Activated CD4-positive, alpha-beta T cell treated with anti-CD3 and anti-CD28 coated beads, Interleukin-2, Interleukin-4, amounts not matched to agents 100 ng/mL and 50 ng/mL, durations not matched to agents 16 hours and 8 hours (primary cell): ENCODE measurements around the gene LRRC26.
A peak's percentile ranks its signal among the peaks of the same experiment; 100 is the strongest.

ENCODE experiments used
- DNase-seq: peaks from one replicate; pipeline ENCODE4 v3.0.0-alpha.2; 2020; ENCODE audit warnings: low spot score

The LRRC26 gene, protein sequence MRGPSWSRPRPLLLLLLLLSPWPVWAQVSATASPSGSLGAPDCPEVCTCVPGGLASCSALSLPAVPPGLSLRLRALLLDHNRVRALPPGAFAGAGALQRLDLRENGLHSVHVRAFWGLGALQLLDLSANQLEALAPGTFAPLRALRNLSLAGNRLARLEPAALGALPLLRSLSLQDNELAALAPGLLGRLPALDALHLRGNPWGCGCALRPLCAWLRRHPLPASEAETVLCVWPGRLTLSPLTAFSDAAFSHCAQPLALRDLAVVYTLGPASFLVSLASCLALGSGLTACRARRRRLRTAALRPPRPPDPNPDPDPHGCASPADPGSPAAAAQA

DNA sequence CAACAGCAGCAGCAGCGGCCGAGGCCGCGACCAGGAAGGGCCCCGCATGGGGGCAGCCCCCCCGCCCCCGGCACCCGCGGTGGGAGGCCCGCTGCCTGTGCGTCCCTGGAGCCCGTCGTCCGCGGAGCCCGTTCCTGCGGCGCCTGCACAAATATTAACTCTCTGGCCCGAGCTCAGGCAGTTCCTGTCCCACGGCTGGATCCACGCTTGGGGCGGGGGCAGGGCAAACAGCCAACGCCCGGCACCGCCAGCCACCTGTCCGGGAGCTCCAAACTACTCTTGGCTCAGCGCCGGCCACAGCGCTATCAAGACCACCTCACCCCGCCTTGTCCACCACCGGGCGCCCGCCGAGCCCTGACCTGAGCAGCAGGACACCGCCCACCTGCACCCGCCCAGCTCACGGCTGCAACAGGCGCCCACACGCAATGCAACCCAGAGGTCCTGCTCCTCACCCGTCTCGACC is at the start of gene LRRC26:
TSS of gene LRRC26 (minus strand) at position 156 of the 463 bp plus-strand sequence. CDS start at position 48, 108 bp downstream.
- no peak for DNase-seq

DNA sequence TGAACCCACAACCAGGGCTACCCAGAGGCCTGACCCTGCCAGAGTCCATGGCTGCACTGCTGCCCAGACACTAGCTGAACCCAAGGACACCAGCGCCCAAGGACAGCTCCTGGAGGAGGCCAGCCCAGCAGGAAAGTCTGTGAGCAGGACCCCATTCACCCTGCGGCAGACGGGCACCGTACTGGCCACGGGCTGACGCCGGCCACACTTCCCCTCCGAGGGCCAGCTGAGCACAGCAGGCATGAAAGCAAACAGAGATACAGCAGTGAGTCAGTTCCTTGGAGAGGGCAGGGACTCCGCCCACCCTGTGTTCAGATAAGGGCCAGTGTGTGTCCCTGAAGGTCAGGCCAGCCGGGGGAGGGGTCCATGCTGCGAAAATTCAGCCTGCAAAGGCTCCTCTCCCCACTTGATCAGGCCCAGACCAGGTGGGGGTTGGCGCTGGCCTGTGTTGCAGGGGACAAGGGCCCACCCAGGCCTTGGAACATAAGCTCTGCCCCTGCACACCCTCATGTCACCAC is 49.0 kb upstream of the LRRC26 start:
- no peak for DNase-seq

- no peak for DNase-seq
Observed at GRCh38 chr9:137218212-137218753, 48.4 kb upstream of the LRRC26 start.

DNA sequence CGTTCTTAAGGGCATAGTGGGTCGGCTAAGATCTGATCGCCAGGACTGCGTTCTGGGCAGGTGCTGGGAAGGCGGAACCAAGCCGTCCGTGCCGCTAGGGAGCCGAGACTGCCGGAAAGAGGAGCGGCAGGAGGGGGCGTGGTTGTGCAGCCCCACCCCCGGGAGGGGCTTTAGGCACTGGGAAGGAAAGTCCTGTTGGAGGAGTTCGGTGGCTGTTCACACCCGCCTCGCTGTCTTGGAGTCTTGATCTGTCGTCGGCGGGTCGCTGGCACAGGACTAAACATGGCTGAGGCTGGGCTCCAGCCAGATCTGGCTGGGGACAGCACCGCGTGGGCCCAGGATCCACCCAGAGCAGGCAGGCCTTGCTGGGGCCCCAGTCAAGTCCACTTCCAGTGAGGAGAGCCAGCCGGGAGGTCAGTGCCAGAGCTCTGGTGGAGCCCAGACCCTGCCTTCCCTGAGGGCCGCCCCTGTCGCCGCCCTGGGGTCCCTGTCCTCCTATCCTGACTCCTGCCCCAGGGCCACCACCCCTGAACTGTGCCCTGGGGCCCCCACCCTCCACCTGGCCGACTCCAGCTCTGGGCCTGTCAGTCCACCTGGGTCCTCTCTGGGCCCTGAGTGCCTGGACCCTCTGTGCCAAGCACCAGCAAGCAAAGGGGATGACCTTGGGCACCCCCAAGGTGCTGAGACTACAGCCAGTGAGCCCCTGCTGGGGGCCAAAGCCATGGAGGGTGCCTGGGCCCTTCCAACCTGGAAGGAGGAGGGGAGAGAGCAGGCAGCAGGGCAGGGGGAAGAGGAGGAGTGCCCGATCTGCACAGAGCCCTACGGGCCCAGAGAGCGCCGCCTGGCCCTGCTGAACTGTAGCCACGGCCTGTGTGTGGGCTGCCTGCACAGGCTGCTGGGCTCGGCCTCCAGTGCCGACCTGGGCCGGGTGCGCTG is 47.7 kb upstream of the LRRC26 start:
- DNase-seq = no peak

GRCh38 chr9:137216188-137216965 is 46.5 kb upstream of the LRRC26 start:
- DNase-seq = no peak

DNA sequence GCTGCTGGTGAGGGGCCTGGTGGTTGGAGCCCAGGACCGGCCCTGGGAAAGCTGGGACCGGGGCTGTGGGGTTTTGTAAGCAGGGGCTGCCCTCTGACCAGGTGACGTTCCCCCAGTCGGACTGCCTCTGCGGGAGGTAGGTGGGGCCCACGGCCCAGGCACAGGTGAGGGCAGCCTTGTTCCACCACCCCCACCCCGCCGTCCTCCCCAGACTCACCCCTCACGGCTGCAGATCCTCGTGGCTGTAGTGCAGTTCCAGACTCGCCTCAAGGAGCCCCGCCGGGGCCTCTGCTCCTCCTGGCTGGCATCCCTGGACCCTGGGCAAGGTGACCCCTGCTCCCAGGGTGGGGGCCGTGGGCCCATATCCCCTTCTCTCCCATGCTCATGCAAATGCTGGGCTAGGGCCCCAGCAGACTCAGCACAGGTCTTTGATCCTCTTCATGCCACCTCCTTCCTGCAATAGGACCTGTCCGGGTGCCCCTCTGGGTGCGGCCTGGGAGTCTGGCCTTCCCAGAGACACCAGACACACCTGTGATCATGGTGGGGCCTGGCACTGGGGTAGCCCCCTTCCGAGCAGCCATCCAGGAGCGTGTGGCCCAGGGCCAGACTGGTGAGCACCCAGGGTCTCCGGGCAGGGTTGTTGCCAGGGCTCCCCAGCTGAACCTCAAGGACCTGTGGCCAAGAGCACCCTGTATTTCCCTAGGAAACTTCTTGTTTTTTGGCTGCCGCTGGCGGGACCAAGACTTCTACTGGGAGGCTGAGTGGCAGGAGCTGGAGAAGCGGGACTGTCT is 45.5 kb upstream of the LRRC26 start:
- DNase-seq = no peak

DNA sequence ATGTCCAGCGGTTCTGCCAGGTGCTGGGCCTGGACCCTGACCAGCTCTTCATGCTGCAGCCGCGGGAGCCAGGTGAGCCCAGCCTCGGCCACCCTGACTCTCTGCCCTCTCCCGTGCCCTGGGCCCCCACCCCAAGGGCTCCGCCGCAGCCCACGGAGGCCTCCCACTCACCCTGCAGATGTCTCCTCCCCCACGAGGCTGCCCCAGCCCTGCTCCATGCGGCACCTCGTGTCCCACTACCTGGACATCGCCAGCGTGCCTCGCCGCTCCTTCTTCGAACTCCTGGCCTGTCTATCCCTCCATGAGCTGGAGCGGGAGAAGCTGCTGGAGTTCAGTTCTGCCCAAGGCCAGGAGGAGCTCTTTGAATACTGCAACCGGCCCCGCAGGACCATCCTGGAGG is 44.8 kb upstream of the LRRC26 start:
- DNase-seq = no peak

DNA sequence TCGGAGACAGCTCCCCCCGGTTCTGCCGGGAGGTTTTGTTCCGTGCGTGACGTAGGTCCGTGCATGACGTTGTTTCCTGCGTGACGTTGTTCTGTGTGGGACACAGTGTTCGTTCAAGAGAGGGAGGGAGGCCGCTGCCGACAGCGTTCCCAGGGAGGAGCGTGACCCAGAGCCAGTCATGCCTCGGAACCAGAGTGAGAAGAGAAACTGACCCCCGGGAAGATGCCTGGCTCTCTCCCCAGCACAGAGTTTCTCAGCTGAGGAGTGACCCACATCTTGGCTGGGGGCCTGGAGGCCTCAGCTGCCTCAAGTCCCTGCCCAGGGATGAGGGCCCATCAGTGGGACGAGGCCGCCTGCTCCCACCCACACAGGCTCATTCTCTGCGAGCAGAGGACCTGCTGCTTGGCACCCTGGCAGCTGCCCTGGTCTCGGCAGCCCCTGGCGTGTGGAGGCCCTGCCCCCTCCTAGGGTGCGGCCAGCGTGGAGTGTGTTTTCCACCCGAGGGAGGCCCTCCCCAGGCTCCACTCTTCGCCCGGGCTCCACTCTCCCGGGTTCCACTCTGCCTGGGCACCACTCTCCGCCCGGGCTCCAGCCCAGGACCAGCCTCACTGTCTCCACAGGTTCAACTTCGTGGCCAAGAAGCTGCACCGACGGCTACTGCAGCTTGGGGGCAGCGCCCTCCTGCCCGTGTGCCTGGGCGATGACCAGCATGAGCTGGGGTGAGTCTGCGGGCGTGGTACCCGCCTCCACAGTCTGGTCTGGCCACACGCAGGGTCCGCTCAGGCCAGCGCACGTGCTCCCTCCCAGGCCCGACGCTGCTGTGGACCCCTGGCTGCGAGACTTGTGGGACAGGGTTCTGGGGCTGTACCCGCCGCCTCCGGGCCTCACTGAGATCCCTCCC is 43.6 kb upstream of the LRRC26 start:
- no peak for DNase-seq

DNA sequence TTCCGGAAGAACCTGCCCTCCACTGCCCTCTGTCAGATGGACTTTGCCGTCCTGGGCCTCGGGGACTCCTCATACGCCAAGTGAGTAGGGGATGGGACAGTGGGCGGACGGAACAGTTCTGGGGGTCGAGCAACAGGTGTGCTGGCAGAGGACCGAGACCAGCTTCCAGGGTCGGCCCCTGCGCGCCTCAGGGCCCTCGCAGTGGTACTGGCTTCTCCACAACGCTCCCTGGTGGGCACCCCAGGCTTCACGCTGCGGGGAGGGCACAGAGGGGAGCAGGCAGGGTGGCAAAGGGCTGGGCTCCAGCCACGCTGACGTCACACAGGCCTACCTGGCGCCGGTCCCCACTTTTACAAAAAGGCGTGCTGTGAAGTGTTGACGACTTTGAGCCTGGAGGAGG is 42.7 kb upstream of the LRRC26 start:
- DNase-seq = no peak

DNA sequence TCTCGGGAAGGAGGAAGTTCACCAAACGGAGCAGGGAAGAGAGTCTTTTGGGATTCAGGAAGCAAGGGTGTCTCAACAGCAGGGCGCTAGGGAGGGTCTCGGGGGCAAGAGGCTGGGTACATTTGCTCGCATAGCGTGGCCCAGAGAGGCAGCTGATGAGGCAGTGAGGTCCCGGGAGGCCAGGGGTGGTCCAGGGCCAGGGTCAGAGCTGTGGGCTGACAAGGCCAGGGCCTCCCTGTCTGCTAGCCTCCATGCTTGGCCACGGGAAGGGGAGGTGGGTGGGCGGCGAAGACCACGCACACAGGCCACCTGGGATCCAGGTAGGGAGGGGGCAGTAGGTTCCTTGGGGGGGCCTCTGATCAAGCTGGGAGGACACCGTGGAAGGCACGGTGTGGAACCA is 41.7 kb upstream of the LRRC26 start:
- DNase-seq = no peak

DNA sequence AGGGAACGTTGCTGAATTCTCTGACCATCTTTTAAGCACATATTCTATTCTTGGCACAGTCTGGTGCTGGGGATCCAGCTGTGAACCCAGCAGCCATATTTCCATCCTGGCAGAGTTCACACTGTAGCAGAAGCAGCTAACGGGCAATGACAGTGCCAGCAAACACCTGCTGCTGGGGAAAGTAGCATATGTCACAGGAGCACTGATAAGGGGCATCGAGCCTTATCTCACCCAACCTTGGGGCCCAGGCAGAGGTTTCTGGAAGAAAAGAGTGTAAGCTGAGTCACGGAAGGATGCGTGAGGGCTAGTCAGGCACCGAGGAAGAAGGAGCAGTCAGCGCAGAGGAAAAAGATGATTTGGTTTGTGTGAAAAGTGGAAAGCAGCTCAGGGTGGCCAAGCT is 36.8 kb upstream of the LRRC26 start:
- no peak for DNase-seq

GRCh38 chr9:137205126-137206069 is 35.5 kb upstream of the LRRC26 start, which contains the start of the genes NDOR1 and TMEM203:
Gene NDOR1, plus strand, starts transcription at chr9:137205700. Its CDS starts 78 bp downstream, at chr9:137205778.
Gene TMEM203, minus strand, starts transcription at chr9:137205648. Its CDS starts 234 bp downstream, at chr9:137205414.
- DNase-seq = peak; percentile 95

DNA sequence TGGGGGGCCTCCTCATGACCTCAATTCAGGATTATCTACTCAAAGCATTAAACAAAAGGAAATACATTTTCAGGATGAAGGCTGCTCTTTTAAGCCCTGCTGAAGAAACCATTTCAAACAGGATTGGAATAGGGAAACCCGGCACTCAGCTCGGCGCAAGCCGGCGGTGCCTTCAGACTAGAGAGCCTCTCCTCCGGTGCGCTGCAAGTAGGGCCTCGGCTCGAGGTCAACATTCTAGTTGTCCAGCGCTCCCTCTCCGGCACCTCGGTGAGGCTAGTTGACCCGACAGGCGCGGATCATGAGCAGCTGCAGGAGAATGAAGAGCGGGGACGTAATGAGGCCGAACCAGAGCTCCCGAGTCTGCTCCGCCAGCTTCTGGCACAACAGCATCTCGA is 34.9 kb upstream of the LRRC26 start:
- no peak for DNase-seq

- DNase-seq = no peak
Observed at GRCh38 chr9:137202966-137203365, 33.1 kb upstream of the LRRC26 start.

GRCh38 chr9:137201205-137201868 is 31.5 kb upstream of the LRRC26 start:
- DNase-seq = no peak

DNA sequence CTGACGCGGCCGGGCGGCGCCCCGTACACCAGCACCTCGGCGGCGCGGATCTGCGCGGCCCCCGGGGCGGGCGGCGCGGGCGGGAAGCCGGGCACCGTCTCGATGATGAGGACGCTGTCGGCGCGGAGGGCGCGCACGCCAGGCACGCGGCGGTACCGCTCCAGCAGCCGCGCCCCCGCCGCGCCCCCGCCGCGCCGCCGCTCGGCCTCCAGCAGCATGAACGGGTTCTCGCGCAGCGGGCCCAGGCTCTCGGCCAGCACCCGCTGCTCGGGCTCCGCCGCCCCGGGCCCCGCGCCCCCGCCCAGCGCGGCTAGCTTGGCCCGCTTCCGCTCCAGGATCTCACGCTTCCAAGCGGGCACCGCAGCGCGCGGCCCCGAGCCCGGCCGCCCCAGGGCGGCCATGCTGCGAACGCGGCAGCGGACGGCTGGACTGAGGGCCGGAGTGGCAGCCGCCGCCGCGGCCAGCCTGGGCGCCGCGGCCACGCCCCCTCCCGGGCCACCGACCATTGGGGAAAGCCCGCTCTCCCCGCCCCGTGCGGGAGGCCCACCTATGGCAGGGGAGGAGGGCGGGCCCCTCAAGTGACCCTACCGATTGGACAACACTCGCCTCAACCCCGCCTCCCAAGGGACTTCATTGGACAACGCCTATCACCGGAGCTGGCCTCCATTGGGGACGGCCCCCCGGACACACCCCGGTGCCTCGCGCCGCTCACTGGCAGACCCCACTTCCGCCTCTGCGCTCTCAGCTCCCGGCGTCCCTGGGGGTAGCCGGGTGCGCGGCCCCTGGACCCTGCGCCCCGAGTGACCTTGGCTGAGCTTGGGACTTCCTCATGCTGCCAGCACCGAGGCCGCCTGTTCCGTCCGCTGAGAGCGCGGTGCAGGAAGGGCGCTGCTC is 30.7 kb upstream of the LRRC26 start, which contains the start of gene TPRN:
TSS of gene TPRN (minus strand) at position 431 of the 894 bp plus-strand sequence. CDS start at position 401, 30 bp downstream.
- DNase-seq = peak; percentile 99
